GM12878 (cell line): ENCODE data around the gene MRPL20. TPM values are rescaled to one million over a fixed set of nuclear protein-coding genes. Genes with fewer than 3 reads are reported as not detected.

Source experiments
- CBFB ChIP-seq: IDR thresholded peaks from 2 replicates; pipeline ENCODE4 v1.6.1; 2016; ENCODE audit warnings: antibody characterized with exemption, low read depth
- CEBPB ChIP-seq, 2 experiments: fragments of 150-350 bp in 1 of 2; IDR thresholded peaks; 2 replicates each; pipeline ENCODE4 v1.6.1; 2012 to 2014; ENCODE audit warnings: low read depth in 2 of 2, low read length in 2 of 2, borderline replicate concordance in 1 of 2, inconsistent platforms in 1 of 2
- EED ChIP-seq: sonication (generic); IDR thresholded peaks from 2 replicates; pipeline ENCODE4 v1.6.1; 2016; ENCODE audit warnings: antibody characterized with exemption, low read depth
- EGR1 ChIP-seq, 2 experiments: IDR thresholded peaks; 1 replicate in 1 of 2; 2 replicates in 1 of 2; pipeline ENCODE4 v1.6.1; 2011 to 2012; ENCODE audit warnings: low read depth in 2 of 2, low read length in 2 of 2, borderline replicate concordance in 1 of 2, mild to moderate bottlenecking in 1 of 2, moderate library complexity in 1 of 2
- FOXM1 ChIP-seq: IDR thresholded peaks from 2 replicates; pipeline ENCODE4 v1.6.1; 2012; ENCODE audit warnings: low read depth, mild to moderate bottlenecking, inconsistent platforms, low read length, moderate library complexity
- HDAC2 ChIP-seq: fragments of 200-600 bp; sonication (generic); IDR thresholded peaks from 2 replicates; pipeline ENCODE4 v1.6.1; 2017
- HDAC6 ChIP-seq: fragments of 200-600 bp; sonication (generic); IDR thresholded peaks from one replicate; pipeline ENCODE4 v1.8.0; 2017; ENCODE audit warnings: antibody characterized with exemption; ENCODE audit not compliant: unreplicated experiment
- HDGF ChIP-seq: fragments of 450-650 bp; IDR thresholded peaks from 2 replicates; pipeline ENCODE4 v1.6.1; 2016; ENCODE audit warnings: antibody characterized with exemption
- JUND ChIP-seq: IDR thresholded peaks from 2 replicates; pipeline ENCODE4 v1.6.1; 2012; ENCODE audit warnings: low read depth, mild to moderate bottlenecking, low read length, improper control_type of control experiment, moderate library complexity
- NFXL1 ChIP-seq: fragments of 450-650 bp; IDR thresholded peaks from 2 replicates; pipeline ENCODE4 v1.6.1; 2017; ENCODE audit warnings: antibody characterized with exemption, mild to moderate bottlenecking, borderline replicate concordance
- PAX5 ChIP-seq: IDR thresholded peaks from 2 replicates; pipeline ENCODE4 v1.6.1; 2011; ENCODE audit warnings: low read depth, low read length, borderline replicate concordance
- POLR2AphosphoS5 ChIP-seq: IDR thresholded peaks from 2 replicates; pipeline ENCODE4 v1.6.1; 2011; ENCODE audit warnings: mild to moderate bottlenecking, low read length, inconsistent platforms
- POU2F2 ChIP-seq: IDR thresholded peaks from 3 replicates; pipeline ENCODE4 v1.6.1; 2011; ENCODE audit warnings: low read depth, mild to moderate bottlenecking, low read length, borderline replicate concordance
- RBBP5 ChIP-seq: fragments of 200-600 bp; sonication (generic); conservative IDR thresholded peaks from 2 replicates; pipeline ENCODE4 v1.6.1; 2016
- SIX5 ChIP-seq: IDR thresholded peaks from 2 replicates; pipeline ENCODE4 v1.6.1; 2011; ENCODE audit warnings: mild to moderate bottlenecking, low read depth, low read length, moderate library complexity; ENCODE audit not compliant: severe bottlenecking
- SMAD5 ChIP-seq: IDR thresholded peaks from 2 replicates; pipeline ENCODE4 v1.6.1; 2016; ENCODE audit warnings: antibody characterized with exemption, low read depth
- SMARCA5 ChIP-seq: fragments of 450-650 bp; IDR thresholded peaks from 2 replicates; pipeline ENCODE4 v1.6.1; 2017; ENCODE audit warnings: mild to moderate bottlenecking
- SREBF1 ChIP-seq: IDR thresholded peaks from 2 replicates; pipeline ENCODE4 v1.6.1; 2012; ENCODE audit warnings: mild to moderate bottlenecking, low read length
- ZNF207 ChIP-seq: fragments of 450-650 bp; IDR thresholded peaks from 2 replicates; pipeline ENCODE4 v1.6.1; 2014; ENCODE audit warnings: antibody characterized with exemption, mild to moderate bottlenecking, borderline replicate concordance
- ZNF384 ChIP-seq: IDR thresholded peaks from 2 replicates; pipeline ENCODE4 v1.6.1; 2012; ENCODE audit warnings: low read depth, mild to moderate bottlenecking, low read length, improper control_type of control experiment, borderline replicate concordance
- polyA plus RNA-seq, 11 experiments: library from polyadenylated mRNA; depleted of rRNA in 4 of 11; unstranded in 6 of 11; stranded (reverse) in 5 of 11; fragments of >200 nt; fragmentation: Nextera tagmentation in 4 of 11; fragmentation: Illumina TruSeq in 1 of 11; extraction: Ambion mirVana in 4 of 11; extraction: Trizol in 1 of 11; gene quantifications; 1 replicate in 1 of 11; 2 replicates in 10 of 11; pipeline versions ENCODE4 v1.2.1 to v1.2.3, GENCODE V29; 2011 to 2016; ENCODE audit warnings: inconsistent platforms in 2 of 11, missing spikeins in 2 of 11, low read depth in 1 of 11
- total RNA-seq, 4 experiments: library from RNA; depleted of rRNA in 3 of 4; stranded (reverse); fragments of >200 nt in 3 of 4; fragmentation: Illumina TruSeq in 1 of 4; extraction: Trizol in 1 of 4; gene quantifications; 2 replicates each; pipeline versions ENCODE4 v1.2.1 to v1.2.3, GENCODE V29; 2013 to 2021
- TF ChIP-seq, protein P1 (sequence below): IDR thresholded peaks from 2 replicates; pipeline ENCODE4 v1.6.1; 2011; ENCODE audit warnings: low read depth, low read length, improper control_type of control experiment, borderline replicate concordance
- TF ChIP-seq, protein P2 (sequence below): fragments of 450-650 bp; IDR thresholded peaks from 2 replicates; pipeline ENCODE4 v1.6.1; 2017; ENCODE audit warnings: borderline replicate concordance
- TF ChIP-seq, protein P3 (sequence below): IDR thresholded peaks from 2 replicates; pipeline ENCODE4 v1.6.1; 2012; ENCODE audit warnings: improper control_type of control experiment, low read depth, low read length; ENCODE audit not compliant: insufficient replicate concordance

MRPL20 gene
- total and polyA plus RNA-seq, 10 of the 15 experiments (the other 5 are each of a cell fraction or from before 2014, with no cell fraction given) = 129 to 525 (median 255) TPM

DNA sequence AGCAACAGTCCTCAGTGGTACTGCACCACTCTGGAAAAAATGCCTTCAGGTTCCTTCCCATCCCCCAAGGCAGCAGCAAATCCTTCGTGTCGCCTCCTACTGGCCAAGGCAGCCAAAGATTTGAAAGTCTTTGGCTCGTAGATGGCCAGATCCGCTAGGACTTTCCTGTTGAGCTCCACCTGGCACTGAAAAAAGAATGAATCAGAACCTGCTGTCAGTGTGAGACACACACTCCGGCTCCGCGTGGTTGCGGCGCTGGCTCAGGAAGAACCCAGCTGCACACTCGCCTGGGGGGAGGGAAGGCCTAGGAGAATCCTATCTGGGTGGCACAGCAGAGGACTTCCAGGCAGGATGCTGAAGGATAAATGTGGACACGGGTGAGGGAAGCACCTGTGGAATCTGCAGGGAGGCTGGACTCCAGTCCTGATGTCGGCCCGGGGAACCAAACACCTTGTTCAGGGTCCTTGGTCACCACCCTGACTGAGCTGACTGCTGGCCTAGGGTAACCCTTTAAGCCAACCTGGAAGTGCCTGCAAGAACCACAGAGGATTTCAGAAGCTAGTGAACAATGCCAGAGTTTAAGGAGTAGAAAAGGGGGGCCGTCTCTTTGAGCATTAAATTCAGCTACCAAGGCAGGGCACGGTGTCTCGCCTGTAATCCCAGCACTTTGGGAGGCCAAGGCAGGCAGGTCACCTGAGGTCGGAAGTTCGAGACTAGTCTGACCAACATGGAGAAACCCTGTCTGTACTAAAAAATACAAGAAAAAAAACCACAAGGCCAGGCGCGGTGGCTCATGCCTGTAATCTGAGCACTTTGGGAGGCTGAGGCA, 4.8 kb downstream of the MRPL20 start (continued):
- TF ChIP-seq, protein P1, sequence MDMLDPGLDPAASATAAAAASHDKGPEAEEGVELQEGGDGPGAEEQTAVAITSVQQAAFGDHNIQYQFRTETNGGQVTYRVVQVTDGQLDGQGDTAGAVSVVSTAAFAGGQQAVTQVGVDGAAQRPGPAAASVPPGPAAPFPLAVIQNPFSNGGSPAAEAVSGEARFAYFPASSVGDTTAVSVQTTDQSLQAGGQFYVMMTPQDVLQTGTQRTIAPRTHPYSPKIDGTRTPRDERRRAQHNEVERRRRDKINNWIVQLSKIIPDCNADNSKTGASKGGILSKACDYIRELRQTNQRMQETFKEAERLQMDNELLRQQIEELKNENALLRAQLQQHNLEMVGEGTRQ = no peak
- TF ChIP-seq PAX5 (no peak), RBBP5 (no peak), ZNF384 (no peak), HDAC2 (no peak), ZNF207 (no peak), EED (no peak), EGR1 (IDR thresholded peaks at IDR 0.05; ENCODE audit: borderline replicate concordance in 1 of 2, low read depth in 2 of 2, low read length in 2 of 2) (no peak), SMAD5 (no peak), SREBF1 (no peak), POU2F2 (no peak), CBFB (no peak), NFXL1 (no peak), FOXM1 (no peak), CEBPB (IDR thresholded peaks at IDR 0.05; ENCODE audit: borderline replicate concordance in 1 of 2, low read depth in 2 of 2, low read length in 2 of 2) (no peak), SIX5 (no peak), HDGF (no peak), POLR2AphosphoS5 (peak; percentile 37; the same call in 1 of the 2 replicates), SMARCA5 (no peak), HDAC6 (no peak), JUND (no peak)
- TF ChIP-seq, protein P2, sequence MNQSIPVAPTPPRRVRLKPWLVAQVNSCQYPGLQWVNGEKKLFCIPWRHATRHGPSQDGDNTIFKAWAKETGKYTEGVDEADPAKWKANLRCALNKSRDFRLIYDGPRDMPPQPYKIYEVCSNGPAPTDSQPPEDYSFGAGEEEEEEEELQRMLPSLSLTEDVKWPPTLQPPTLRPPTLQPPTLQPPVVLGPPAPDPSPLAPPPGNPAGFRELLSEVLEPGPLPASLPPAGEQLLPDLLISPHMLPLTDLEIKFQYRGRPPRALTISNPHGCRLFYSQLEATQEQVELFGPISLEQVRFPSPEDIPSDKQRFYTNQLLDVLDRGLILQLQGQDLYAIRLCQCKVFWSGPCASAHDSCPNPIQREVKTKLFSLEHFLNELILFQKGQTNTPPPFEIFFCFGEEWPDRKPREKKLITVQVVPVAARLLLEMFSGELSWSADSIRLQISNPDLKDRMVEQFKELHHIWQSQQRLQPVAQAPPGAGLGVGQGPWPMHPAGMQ = no peak
- TF ChIP-seq, protein P3, sequence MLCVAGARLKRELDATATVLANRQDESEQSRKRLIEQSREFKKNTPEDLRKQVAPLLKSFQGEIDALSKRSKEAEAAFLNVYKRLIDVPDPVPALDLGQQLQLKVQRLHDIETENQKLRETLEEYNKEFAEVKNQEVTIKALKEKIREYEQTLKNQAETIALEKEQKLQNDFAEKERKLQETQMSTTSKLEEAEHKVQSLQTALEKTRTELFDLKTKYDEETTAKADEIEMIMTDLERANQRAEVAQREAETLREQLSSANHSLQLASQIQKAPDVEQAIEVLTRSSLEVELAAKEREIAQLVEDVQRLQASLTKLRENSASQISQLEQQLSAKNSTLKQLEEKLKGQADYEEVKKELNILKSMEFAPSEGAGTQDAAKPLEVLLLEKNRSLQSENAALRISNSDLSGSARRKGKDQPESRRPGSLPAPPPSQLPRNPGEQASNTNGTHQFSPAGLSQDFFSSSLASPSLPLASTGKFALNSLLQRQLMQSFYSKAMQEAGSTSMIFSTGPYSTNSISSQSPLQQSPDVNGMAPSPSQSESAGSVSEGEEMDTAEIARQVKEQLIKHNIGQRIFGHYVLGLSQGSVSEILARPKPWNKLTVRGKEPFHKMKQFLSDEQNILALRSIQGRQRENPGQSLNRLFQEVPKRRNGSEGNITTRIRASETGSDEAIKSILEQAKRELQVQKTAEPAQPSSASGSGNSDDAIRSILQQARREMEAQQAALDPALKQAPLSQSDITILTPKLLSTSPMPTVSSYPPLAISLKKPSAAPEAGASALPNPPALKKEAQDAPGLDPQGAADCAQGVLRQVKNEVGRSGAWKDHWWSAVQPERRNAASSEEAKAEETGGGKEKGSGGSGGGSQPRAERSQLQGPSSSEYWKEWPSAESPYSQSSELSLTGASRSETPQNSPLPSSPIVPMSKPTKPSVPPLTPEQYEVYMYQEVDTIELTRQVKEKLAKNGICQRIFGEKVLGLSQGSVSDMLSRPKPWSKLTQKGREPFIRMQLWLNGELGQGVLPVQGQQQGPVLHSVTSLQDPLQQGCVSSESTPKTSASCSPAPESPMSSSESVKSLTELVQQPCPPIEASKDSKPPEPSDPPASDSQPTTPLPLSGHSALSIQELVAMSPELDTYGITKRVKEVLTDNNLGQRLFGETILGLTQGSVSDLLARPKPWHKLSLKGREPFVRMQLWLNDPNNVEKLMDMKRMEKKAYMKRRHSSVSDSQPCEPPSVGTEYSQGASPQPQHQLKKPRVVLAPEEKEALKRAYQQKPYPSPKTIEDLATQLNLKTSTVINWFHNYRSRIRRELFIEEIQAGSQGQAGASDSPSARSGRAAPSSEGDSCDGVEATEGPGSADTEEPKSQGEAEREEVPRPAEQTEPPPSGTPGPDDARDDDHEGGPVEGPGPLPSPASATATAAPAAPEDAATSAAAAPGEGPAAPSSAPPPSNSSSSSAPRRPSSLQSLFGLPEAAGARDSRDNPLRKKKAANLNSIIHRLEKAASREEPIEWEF = no peak
